ENCODE measurements around the gene NUCKS1.

Gene NUCKS1

GRCh38 chr1:205749234-205750137 lies 496 bp downstream of the NUCKS1 start:
- H3K4me1 ChIP-seq (ENCODE audit: control insufficient read depth, insufficient read depth, low read length), result peaks cover 23% of the 10 kb centered on the region
- H3K9me3 ChIP-seq (ENCODE audit: control insufficient read depth, insufficient read depth, low read depth, low read length), result no peaks in the 10 kb centered on the region
- peak overlapping the region; percentile 99 for H3K4me3 ChIP-seq (ENCODE audit: low read depth, low read length)
- peak overlapping the region; percentile 96; the same call in 1 of the 2 replicates for H3K27ac ChIP-seq (ENCODE audit: low read depth, low read length)
- no peaks in the 10 kb centered on the region for H3K27me3 ChIP-seq (ENCODE audit: control insufficient read depth, insufficient read depth, low read length)
- H3K9ac ChIP-seq (ENCODE audit: low read length), result peak overlapping the region; percentile 98
- peaks cover 11% of the 10 kb centered on the region; the same call in 1 of the 2 replicates for H3K36me3 ChIP-seq (ENCODE audit: control insufficient read depth, insufficient read depth, low read length)

- H3K27ac ChIP-seq (ENCODE audit: low read depth, low read length), result peak overlapping the region; percentile 62; the same call in 1 of the 2 replicates
These were observed 1.4 kb downstream of the NUCKS1 start for GRCh38 chr1:205748403-205749233.

DNA sequence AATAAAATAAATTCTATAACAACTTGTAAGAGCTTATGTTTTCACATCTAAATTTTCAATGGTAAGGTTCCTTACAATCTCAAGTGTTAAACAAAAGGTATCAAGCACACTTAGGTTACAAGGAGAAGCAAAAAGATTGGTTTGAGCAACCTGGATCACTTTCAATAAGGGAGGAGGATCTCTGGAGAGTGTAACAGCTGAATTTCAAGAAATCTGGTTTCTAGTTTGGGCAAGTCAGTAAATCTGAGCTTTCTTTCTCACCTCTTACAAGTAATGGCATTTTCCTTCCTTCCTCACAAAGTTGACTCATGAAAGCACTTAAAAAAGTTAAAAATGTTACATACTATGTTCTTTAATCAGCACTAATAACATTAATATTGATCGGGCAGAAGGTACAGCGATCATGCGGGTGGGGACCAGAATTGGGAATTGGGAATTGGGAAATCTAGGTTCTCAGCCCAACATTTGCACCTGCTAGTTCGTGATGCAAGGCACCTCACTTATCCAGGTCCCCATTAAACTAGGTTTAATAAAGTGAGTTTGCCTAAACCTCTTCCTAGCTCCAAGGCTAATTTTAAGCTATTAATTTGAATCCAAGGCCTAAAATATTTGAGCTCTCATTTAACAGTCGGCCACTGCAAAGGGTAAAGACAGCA lies 3.1 kb downstream of the NUCKS1 start:
- H3K27ac ChIP-seq (ENCODE audit: low read depth, low read length), result no peak overlapping the region
- H3K36me3 ChIP-seq (ENCODE audit: control insufficient read depth, insufficient read depth, low read length), result peaks cover 11% of the 10 kb centered on the region; the same call in 1 of the 2 replicates
- no peaks in the 10 kb centered on the region for H3K9me3 ChIP-seq (ENCODE audit: control insufficient read depth, insufficient read depth, low read depth, low read length)
- H3K4me3 ChIP-seq (ENCODE audit: low read depth, low read length), result peak overlapping the region; percentile 99
- no peaks in the 10 kb centered on the region for H3K27me3 ChIP-seq (ENCODE audit: control insufficient read depth, insufficient read depth, low read length)
- H3K9ac ChIP-seq (ENCODE audit: low read length), result peak overlapping the region; percentile 9
- H3K4me1 ChIP-seq (ENCODE audit: control insufficient read depth, insufficient read depth, low read length), result peaks cover 44% of the 10 kb centered on the region

More at GRCh38 chr1:205748403-205749233, 1.4 kb downstream of the NUCKS1 start:
- H3K4me1 ChIP-seq (ENCODE audit: control insufficient read depth, insufficient read depth, low read length), result peaks cover 30% of the 10 kb centered on the region
- no peaks in the 10 kb centered on the region for H3K27me3 ChIP-seq (ENCODE audit: control insufficient read depth, insufficient read depth, low read length)
- peak overlapping the region; percentile 99 for H3K4me3 ChIP-seq (ENCODE audit: low read depth, low read length)
- peaks cover 11% of the 10 kb centered on the region; the same call in 1 of the 2 replicates for H3K36me3 ChIP-seq (ENCODE audit: control insufficient read depth, insufficient read depth, low read length)
- peak overlapping the region; percentile 98 for H3K9ac ChIP-seq (ENCODE audit: low read length)
- H3K9me3 ChIP-seq (ENCODE audit: control insufficient read depth, insufficient read depth, low read depth, low read length), result no peaks in the 10 kb centered on the region

DNA sequence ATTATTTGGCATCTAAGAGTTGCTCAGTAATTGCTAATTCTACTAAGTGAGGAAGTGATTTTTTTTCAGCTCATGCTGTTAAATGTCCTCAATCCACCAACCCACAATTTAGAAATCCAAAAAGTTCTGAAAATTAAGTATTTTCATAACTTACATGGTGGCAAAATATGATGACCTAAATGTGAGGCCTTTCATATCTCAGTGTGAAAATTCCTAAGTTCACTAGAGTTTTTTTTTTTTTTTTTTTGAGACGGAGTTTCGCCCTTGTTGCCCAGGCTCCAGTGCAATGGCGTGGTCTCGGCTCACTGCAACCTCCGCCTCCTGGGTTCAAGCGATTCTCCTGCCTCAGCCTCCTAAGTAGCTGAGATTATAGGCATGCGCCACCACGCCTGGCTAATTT lies 5.6 kb downstream of the NUCKS1 start:
- H3K4me3 ChIP-seq (ENCODE audit: low read depth, low read length), result no peak overlapping the region
- H3K27me3 ChIP-seq (ENCODE audit: control insufficient read depth, insufficient read depth, low read length), result no peaks in the 10 kb centered on the region
- H3K27ac ChIP-seq (ENCODE audit: low read depth, low read length), result no peak overlapping the region
- H3K9me3 ChIP-seq (ENCODE audit: control insufficient read depth, insufficient read depth, low read depth, low read length), result no peaks in the 10 kb centered on the region
- H3K36me3 ChIP-seq (ENCODE audit: control insufficient read depth, insufficient read depth, low read length), result peaks cover 17% of the 10 kb centered on the region; the same call in 1 of the 2 replicates
- peaks cover 39% of the 10 kb centered on the region for H3K4me1 ChIP-seq (ENCODE audit: control insufficient read depth, insufficient read depth, low read length)
- H3K9ac ChIP-seq (ENCODE audit: low read length), result no peak overlapping the region

GRCh38 chr1:205743977-205744376 lies 6.0 kb downstream of the NUCKS1 start:
- Histone ChIP-seq H3K9ac (ENCODE audit: low read length) (no peak overlapping the region), H3K4me3 (ENCODE audit: low read depth, low read length) (0 out of 2 replicates have a peak overlapping the region, but pooled peaks have one; percentile 35), H3K9me3 (ENCODE audit: control insufficient read depth, insufficient read depth, low read depth, low read length) (no peaks in the 10 kb centered on the region), H3K36me3 (ENCODE audit: control insufficient read depth, insufficient read depth, low read length) (peaks cover 17% of the 10 kb centered on the region; the same call in 1 of the 2 replicates), H3K4me1 (ENCODE audit: control insufficient read depth, insufficient read depth, low read length) (peaks cover 39% of the 10 kb centered on the region), H3K27me3 (ENCODE audit: control insufficient read depth, insufficient read depth, low read length) (no peaks in the 10 kb centered on the region), H3K27ac (ENCODE audit: low read depth, low read length) (no peak overlapping the region)

DNA sequence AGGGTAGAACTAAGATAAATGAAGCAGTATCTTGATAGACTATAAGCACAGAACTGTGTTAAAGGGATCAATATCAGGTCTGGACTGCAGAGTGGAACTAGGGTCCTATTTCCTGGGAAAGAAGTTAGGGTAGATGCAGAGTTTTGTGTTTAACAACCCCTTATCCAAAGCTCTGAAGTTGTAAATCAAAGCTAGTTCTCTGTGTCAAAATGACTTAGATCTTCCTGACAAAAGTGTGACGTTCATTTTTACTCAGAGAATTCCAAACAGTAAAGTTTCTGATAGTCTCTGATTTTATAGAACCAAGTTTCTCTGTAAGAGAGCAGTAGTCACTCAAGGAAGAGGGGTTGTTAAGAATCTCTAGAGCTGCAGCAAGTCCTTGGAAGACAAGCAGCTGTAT lies 8.3 kb downstream of the NUCKS1 start:
- no peak overlapping the region for H3K9ac ChIP-seq (ENCODE audit: low read length)
- peaks cover 13% of the 10 kb centered on the region for H3K36me3 ChIP-seq (ENCODE audit: control insufficient read depth, insufficient read depth, low read length)

DNA sequence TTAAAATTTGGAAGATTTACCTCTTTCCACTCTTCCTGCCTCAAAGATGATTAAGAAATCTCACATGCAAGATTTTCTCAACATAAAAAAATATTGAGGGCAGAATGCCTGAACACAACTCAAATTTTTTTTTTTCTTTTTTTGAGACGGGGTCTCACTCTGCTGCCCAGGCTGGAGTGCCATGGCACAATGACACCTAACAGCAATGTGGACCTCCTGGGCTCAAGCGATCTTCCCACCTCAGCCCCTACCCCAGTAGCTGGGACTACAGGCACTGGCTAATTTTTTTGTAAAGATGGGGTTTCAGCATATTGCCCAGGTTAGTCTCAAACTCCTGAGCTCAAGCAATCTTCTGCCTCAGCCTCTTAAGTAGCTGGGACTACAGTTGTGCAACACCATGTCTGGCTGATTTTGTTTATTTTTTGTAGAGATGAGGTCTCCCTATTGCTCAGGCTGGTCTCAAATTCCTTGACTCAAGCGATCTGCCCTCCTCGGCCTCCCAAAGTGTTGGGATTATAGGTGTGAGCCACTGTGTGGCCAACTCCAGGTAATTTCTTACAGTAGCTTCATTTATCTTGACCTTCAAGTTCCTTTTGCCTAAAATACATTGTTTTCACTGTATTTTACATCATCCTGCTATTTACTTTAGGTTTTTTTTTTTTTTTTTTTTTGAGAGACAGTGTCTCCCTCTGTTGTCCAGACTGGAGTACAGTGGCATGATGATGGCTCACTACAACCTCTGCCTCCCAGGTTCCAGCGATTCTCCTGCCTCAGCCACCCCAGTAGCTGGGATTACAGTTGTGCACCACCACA lies 10.4 kb downstream of the NUCKS1 start:
- Histone ChIP-seq H3K4me1 (ENCODE audit: control insufficient read depth, insufficient read depth, low read length) (peaks cover 21% of the 10 kb centered on the region), H3K9me3 (ENCODE audit: control insufficient read depth, insufficient read depth, low read depth, low read length) (no peaks in the 10 kb centered on the region), H3K9ac (ENCODE audit: low read length) (no peak overlapping the region), H3K36me3 (ENCODE audit: control insufficient read depth, insufficient read depth, low read length) (peaks cover 23% of the 10 kb centered on the region; the same call in 1 of the 2 replicates), H3K4me3 (ENCODE audit: low read depth, low read length) (no peak overlapping the region), H3K27me3 (ENCODE audit: control insufficient read depth, insufficient read depth, low read length) (no peaks in the 10 kb centered on the region), H3K27ac (ENCODE audit: low read depth, low read length) (no peak overlapping the region)

More for the DNA sequence above, 8.3 kb downstream of the NUCKS1 start:
- Histone ChIP-seq H3K27me3 (ENCODE audit: control insufficient read depth, insufficient read depth, low read length) (no peaks in the 10 kb centered on the region), H3K4me1 (ENCODE audit: control insufficient read depth, insufficient read depth, low read length) (peaks cover 29% of the 10 kb centered on the region), H3K4me3 (ENCODE audit: low read depth, low read length) (no peak overlapping the region), H3K9me3 (ENCODE audit: control insufficient read depth, insufficient read depth, low read depth, low read length) (no peaks in the 10 kb centered on the region), H3K27ac (ENCODE audit: low read depth, low read length) (peak overlapping the region; percentile 22; the same call in 1 of the 2 replicates)

- Histone ChIP-seq H3K9ac (ENCODE audit: low read length) (no peak overlapping the region), H3K4me3 (ENCODE audit: low read depth, low read length) (no peak overlapping the region), H3K27ac (ENCODE audit: low read depth, low read length) (no peak overlapping the region), H3K36me3 (ENCODE audit: control insufficient read depth, insufficient read depth, low read length) (peaks cover 21% of the 10 kb centered on the region), H3K9me3 (ENCODE audit: control insufficient read depth, insufficient read depth, low read depth, low read length) (no peaks in the 10 kb centered on the region), H3K4me1 (ENCODE audit: control insufficient read depth, insufficient read depth, low read length) (no peaks in the 10 kb centered on the region), H3K27me3 (ENCODE audit: control insufficient read depth, insufficient read depth, low read length) (no peaks in the 10 kb centered on the region)
These were observed 14.8 kb downstream of the NUCKS1 start for GRCh38 chr1:205735218-205735617.

GRCh38 chr1:205733438-205734175 lies 16.4 kb downstream of the NUCKS1 start:
- Histone ChIP-seq H3K27ac (ENCODE audit: low read depth, low read length) (no peak overlapping the region), H3K4me3 (ENCODE audit: low read depth, low read length) (no peak overlapping the region), H3K9ac (ENCODE audit: low read length) (no peak overlapping the region), H3K4me1 (ENCODE audit: control insufficient read depth, insufficient read depth, low read length) (no peaks in the 10 kb centered on the region), H3K9me3 (ENCODE audit: control insufficient read depth, insufficient read depth, low read depth, low read length) (no peaks in the 10 kb centered on the region), H3K36me3 (ENCODE audit: control insufficient read depth, insufficient read depth, low read length) (peaks cover 37% of the 10 kb centered on the region), H3K27me3 (ENCODE audit: control insufficient read depth, insufficient read depth, low read length) (no peaks in the 10 kb centered on the region)
